H9 (cell line): Measurements from ENCODE around the gene RABL6. TPM values are rescaled to one million over a fixed set of nuclear protein-coding genes. Genes with fewer than 3 reads are reported as not detected.
"Not testable (repeated sequence)": the region's sequence is repeated elsewhere in the genome, so short reads cannot be mapped to it uniquely, and the experiment has no call there.

Experiments
- DNase-seq: peaks from one replicate; pipeline ENCODE4 v3.0.0-alpha.2; 2017
- H2AFZ ChIP-seq: one replicate; pipeline ENCODE4 v1.6.1; 2013; ENCODE audit warnings: mild to moderate bottlenecking, low read length, control low read depth, moderate library complexity
- H2AK5ac ChIP-seq: 2 replicates; pipeline ENCODE4 v1.6.1; 2013; ENCODE audit warnings: low read length, control low read depth, mixed read lengths; ENCODE audit not compliant: insufficient read length
- H2BK120ac ChIP-seq: one replicate; pipeline ENCODE4 v1.6.1; 2013; ENCODE audit warnings: low read depth, mild to moderate bottlenecking, low read length, control low read depth, inconsistent platforms; ENCODE audit not compliant: poor library complexity, severe bottlenecking
- H2BK12ac ChIP-seq: 2 replicates; pipeline ENCODE4 v1.6.1; 2013; ENCODE audit warnings: low read length, control low read depth, mixed read lengths, low read depth; ENCODE audit not compliant: insufficient read length
- H2BK15ac ChIP-seq: 2 replicates; pipeline ENCODE4 v1.6.1; 2013; ENCODE audit warnings: low read depth, low read length, control low read depth
- H2BK20ac ChIP-seq: one replicate; pipeline ENCODE4 v1.6.1; 2013; ENCODE audit warnings: low read depth, mild to moderate bottlenecking, low read length, control low read depth, inconsistent platforms; ENCODE audit not compliant: poor library complexity, severe bottlenecking
- H2BK5ac ChIP-seq: 2 replicates; pipeline ENCODE4 v1.6.1; 2013; ENCODE audit warnings: low read length, control low read depth, mixed read lengths; ENCODE audit not compliant: insufficient read length
- H3K14ac ChIP-seq: 2 replicates; pipeline ENCODE4 v1.6.1; 2013; ENCODE audit warnings: low read length, control low read depth; ENCODE audit not compliant: insufficient read depth
- H3K18ac ChIP-seq: 2 replicates; pipeline ENCODE4 v1.6.1; 2013; ENCODE audit warnings: low read depth, mild to moderate bottlenecking, mixed read lengths, low read length, control low read depth; ENCODE audit not compliant: insufficient read length
- H3K23ac ChIP-seq: 2 replicates; pipeline ENCODE4 v1.6.1; 2013; ENCODE audit warnings: low read length, control low read depth, mixed read lengths, low read depth; ENCODE audit not compliant: insufficient read length
- H3K23me2 ChIP-seq: 2 replicates; pipeline ENCODE4 v1.6.1; 2013; ENCODE audit warnings: low read depth, mild to moderate bottlenecking, mixed read lengths, low read length, control low read depth; ENCODE audit not compliant: insufficient read length, poor library complexity, severe bottlenecking
- H3K27ac ChIP-seq: 2 replicates; pipeline ENCODE4 v1.5.1; 2013; ENCODE audit warnings: low read length, control low read depth, mixed read lengths, low read depth; ENCODE audit not compliant: insufficient read length
- H3K27me3 ChIP-seq: 2 replicates; pipeline ENCODE4 v1.6.1; 2013; ENCODE audit warnings: low read length, control low read depth, inconsistent platforms; ENCODE audit not compliant: insufficient read depth
- H3K4ac ChIP-seq: 2 replicates; pipeline ENCODE4 v1.6.1; 2013; ENCODE audit warnings: low read depth, mild to moderate bottlenecking, control low read depth, inconsistent platforms, low read length, moderate library complexity
- H3K4me1 ChIP-seq: 2 replicates; pipeline ENCODE4 v1.6.1; 2013; ENCODE audit warnings: low read length, control low read depth, inconsistent platforms; ENCODE audit not compliant: insufficient read depth
- H3K4me2 ChIP-seq: 2 replicates; pipeline ENCODE4 v1.6.1; 2013; ENCODE audit warnings: low read length, control low read depth, mixed read lengths; ENCODE audit not compliant: insufficient read length, insufficient read depth
- H3K56ac ChIP-seq: 2 replicates; pipeline ENCODE4 v1.6.1; 2013; ENCODE audit warnings: low read depth, mild to moderate bottlenecking, mixed read lengths, low read length, control low read depth; ENCODE audit not compliant: insufficient read length
- H3K79me1 ChIP-seq: 2 replicates; pipeline ENCODE4 v1.6.1; 2013; ENCODE audit warnings: low read depth, mild to moderate bottlenecking, moderate library complexity, low read length, control low read depth, inconsistent platforms; ENCODE audit not compliant: insufficient read depth, poor library complexity, severe bottlenecking
- H3K79me2 ChIP-seq: 2 replicates; pipeline ENCODE4 v1.6.1; 2013; ENCODE audit warnings: low read length, control low read depth, inconsistent platforms; ENCODE audit not compliant: insufficient read depth
- H3K9ac ChIP-seq: 2 replicates; pipeline ENCODE4 v1.6.1; 2013; ENCODE audit warnings: low read length, control low read depth, mixed read lengths; ENCODE audit not compliant: insufficient read length; ENCODE audit errors: extremely low read depth
- H3K9me3 ChIP-seq: one replicate; pipeline ENCODE4 v1.6.1; 2013; ENCODE audit warnings: low read depth, low read length, inconsistent platforms; ENCODE audit not compliant: control insufficient read depth
- H3T11ph ChIP-seq: one replicate; pipeline ENCODE4 v1.6.1; 2013; ENCODE audit warnings: mild to moderate bottlenecking, low read length, control low read depth, inconsistent platforms
- H4K20me1 ChIP-seq: one replicate; pipeline ENCODE4 v1.6.1; 2013; ENCODE audit not compliant: control insufficient read depth, insufficient read length, insufficient read depth
- H4K5ac ChIP-seq: 2 replicates; pipeline ENCODE4 v1.6.1; 2013; ENCODE audit warnings: low read depth, mild to moderate bottlenecking, mixed read lengths, low read length, control low read depth; ENCODE audit not compliant: insufficient read length
- H4K8ac ChIP-seq: replicated peaks from 2 replicates; pipeline ENCODE4 v1.6.1; 2013; ENCODE audit warnings: low read length, control low read depth, mixed read lengths, low read depth; ENCODE audit not compliant: insufficient read length
- H4K91ac ChIP-seq: 2 replicates; pipeline ENCODE4 v1.6.1; 2013; ENCODE audit warnings: low read depth, mild to moderate bottlenecking, moderate library complexity, mixed read lengths, low read length, control low read depth; ENCODE audit not compliant: insufficient read length
- H3K27ac Mint-ChIP-seq, 3 experiments: 2 replicates in 2 of 3; 3 replicates in 1 of 3; pipeline ENCODE4 v1.8.0; 2020 to 2021; ENCODE audit warnings: mixed read lengths in 3 of 3, mild to moderate bottlenecking in 1 of 3, moderate library complexity in 1 of 3
- H3K27me3 Mint-ChIP-seq: 2 replicates; pipeline ENCODE4 v1.8.0; 2021; ENCODE audit warnings: low read depth, mild to moderate bottlenecking, moderate library complexity, mixed read lengths
- H3K36me3 Mint-ChIP-seq, 3 experiments: 2 replicates in 2 of 3; 3 replicates in 1 of 3; pipeline ENCODE4 v1.8.0; 2020 to 2021; ENCODE audit warnings: low read depth in 3 of 3, mixed read lengths in 3 of 3; ENCODE audit not compliant: insufficient read depth in 1 of 3
- H3K4me1 Mint-ChIP-seq, 2 experiments: 2 replicates each; pipeline ENCODE4 v1.8.0; 2020; ENCODE audit warnings: mixed read lengths in 2 of 2
- H3K4me3 Mint-ChIP-seq, 2 experiments: 2 replicates in 1 of 2; 3 replicates in 1 of 2; pipeline ENCODE4 v1.8.0; 2020 to 2021; ENCODE audit warnings: mild to moderate bottlenecking in 2 of 2, mixed read lengths in 2 of 2, moderate library complexity in 1 of 2
- H3K9me3 Mint-ChIP-seq, 2 experiments: 2 replicates in 1 of 2; 3 replicates in 1 of 2; pipeline ENCODE4 v1.8.0; 2020; ENCODE audit warnings: mild to moderate bottlenecking in 2 of 2, mixed read lengths in 2 of 2, moderate library complexity in 1 of 2
- WGBS: extraction: QIAGEN DNeasy Blood & Tissue Kit; methylation state at CpG from one replicate; pipeline ENCODE4 v1.1.7; 2013; ENCODE audit warnings: missing lambda C conversion rate, low lambda C conversion rate, mixed read lengths; ENCODE audit not compliant: insufficient read length; ENCODE audit errors: extremely low coverage; 5-methylcytosine and 5-hydroxymethylcytosine counted together
- total RNA-seq: library from RNA; stranded (reverse); gene quantifications from 2 replicates; pipeline ENCODE4 v1.2.1, GENCODE V29; 2021
- TF ChIP-seq, protein P1 (sequence below): fragments of 200-600 bp; sonication (generic); conservative IDR thresholded peaks from 3 replicates; pipeline ENCODE4 v1.8.0; 2021; ENCODE audit warnings: antibody characterized with exemption, mild to moderate bottlenecking

Gene RABL6
- total RNA-seq, 1 experiment from 2014 or later = 108 TPM

DNA sequence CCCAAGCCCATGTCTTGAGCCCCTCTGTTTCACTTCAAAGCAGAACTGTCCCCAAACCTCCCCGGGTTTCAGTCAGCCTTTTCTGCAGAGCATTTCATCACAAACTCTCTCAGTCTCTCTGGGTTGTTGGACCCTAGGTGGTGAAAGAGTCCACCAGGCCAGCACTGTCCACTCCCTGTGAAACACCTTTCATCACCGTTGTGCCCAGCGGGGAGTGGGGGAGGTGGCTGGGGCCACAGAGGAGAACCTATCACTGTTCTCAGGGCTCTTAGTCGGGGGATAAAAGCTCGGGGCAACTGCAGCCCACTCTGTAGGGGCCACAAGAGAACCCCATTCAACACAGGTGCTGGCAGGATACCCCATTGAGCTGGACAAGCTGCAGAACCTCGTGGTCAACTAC lies 5.4 kb upstream of the RABL6 start:
- H3K4ac ChIP-seq = no peak overlapping the region
- H3K27me3 ChIP-seq = no peaks in the 10 kb centered on the region; the same call in 1 of the 2 replicates
- no peak overlapping the region for H3K27ac ChIP-seq
- H3K79me2 ChIP-seq = no peaks in the 10 kb centered on the region
- H2BK12ac ChIP-seq = no peak overlapping the region
- no peak overlapping the region for H4K8ac ChIP-seq
- peaks cover 22% of the 10 kb centered on the region for H3K23me2 ChIP-seq
- DNase-seq = no peak
- no peak overlapping the region for H2AFZ ChIP-seq
- no peak overlapping the region for H2BK20ac ChIP-seq
- no peaks in the 10 kb centered on the region; the same call in 1 of the 2 replicates for H3K4me1 ChIP-seq
- H3K4me2 ChIP-seq = no peak overlapping the region
- H3K18ac ChIP-seq = no peak overlapping the region
- no peak overlapping the region for H3K4me3 Mint-ChIP-seq
- no peak overlapping the region for H3K14ac ChIP-seq
- TF ChIP-seq, protein P1, sequence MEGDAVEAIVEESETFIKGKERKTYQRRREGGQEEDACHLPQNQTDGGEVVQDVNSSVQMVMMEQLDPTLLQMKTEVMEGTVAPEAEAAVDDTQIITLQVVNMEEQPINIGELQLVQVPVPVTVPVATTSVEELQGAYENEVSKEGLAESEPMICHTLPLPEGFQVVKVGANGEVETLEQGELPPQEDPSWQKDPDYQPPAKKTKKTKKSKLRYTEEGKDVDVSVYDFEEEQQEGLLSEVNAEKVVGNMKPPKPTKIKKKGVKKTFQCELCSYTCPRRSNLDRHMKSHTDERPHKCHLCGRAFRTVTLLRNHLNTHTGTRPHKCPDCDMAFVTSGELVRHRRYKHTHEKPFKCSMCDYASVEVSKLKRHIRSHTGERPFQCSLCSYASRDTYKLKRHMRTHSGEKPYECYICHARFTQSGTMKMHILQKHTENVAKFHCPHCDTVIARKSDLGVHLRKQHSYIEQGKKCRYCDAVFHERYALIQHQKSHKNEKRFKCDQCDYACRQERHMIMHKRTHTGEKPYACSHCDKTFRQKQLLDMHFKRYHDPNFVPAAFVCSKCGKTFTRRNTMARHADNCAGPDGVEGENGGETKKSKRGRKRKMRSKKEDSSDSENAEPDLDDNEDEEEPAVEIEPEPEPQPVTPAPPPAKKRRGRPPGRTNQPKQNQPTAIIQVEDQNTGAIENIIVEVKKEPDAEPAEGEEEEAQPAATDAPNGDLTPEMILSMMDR = no peak
- no peak overlapping the region for H3K9ac ChIP-seq
- no peak overlapping the region for H4K91ac ChIP-seq
- H3K23ac ChIP-seq = no peak overlapping the region
- no peak overlapping the region for H3T11ph ChIP-seq
- H4K20me1 ChIP-seq = peaks cover 4% of the 10 kb centered on the region
- H3K27me3 Mint-ChIP-seq = peaks cover 40% of the 10 kb centered on the region
- H4K5ac ChIP-seq = no peak overlapping the region
- no peaks in the 10 kb centered on the region for H3K9me3 ChIP-seq
- no peak overlapping the region for H2BK120ac ChIP-seq
- no peak overlapping the region for H2BK5ac ChIP-seq
- WGBS = no CpG with 5 or more reads among the region's 6 CpGs
- H3K9me3 Mint-ChIP-seq = no peaks in the 10 kb centered on the region
- H2BK15ac ChIP-seq = no peak overlapping the region
- no peak overlapping the region for H3K56ac ChIP-seq
- H3K36me3 Mint-ChIP-seq = peaks cover 9 to 22% (median 15%) of the 10 kb centered on the region in 3 experiments; a peak in 6 of 7 replicates
- peaks cover 10 to 21% of the 10 kb centered on the region in 2 experiments for H3K4me1 Mint-ChIP-seq
- no peak overlapping the region for H2AK5ac ChIP-seq
- no peaks in the 10 kb centered on the region for H3K79me1 ChIP-seq
- H3K27ac Mint-ChIP-seq = no peak overlapping the region

- H3K27ac ChIP-seq, H3T11ph ChIP-seq, H4K5ac ChIP-seq, H2AFZ ChIP-seq, H3K9ac ChIP-seq, H3K79me1 ChIP-seq, DNase-seq, H3K27me3 ChIP-seq, H4K91ac ChIP-seq, H3K56ac ChIP-seq, H3K23ac ChIP-seq, H2BK20ac ChIP-seq, H3K14ac ChIP-seq, H3K9me3 Mint-ChIP-seq, H2BK12ac ChIP-seq, H4K8ac ChIP-seq, H3K4ac ChIP-seq, H3K9me3 ChIP-seq, H2AK5ac ChIP-seq, H3K18ac ChIP-seq, H2BK15ac ChIP-seq, H3K79me2 ChIP-seq, H4K20me1 ChIP-seq, H3K4me1 ChIP-seq, H3K4me2 ChIP-seq, H2BK120ac ChIP-seq, H3K4me3 Mint-ChIP-seq, H3K27ac Mint-ChIP-seq, H2BK5ac ChIP-seq: not testable (repeated sequence)
- no CpG with 5 or more reads among the region's 9 CpGs for WGBS
- Mint-ChIP-seq H3K27me3 (peaks cover 33% of the 10 kb centered on the region), H3K4me1 (peaks cover 10 to 21% of the 10 kb centered on the region in 2 experiments), H3K36me3 (peaks cover 9 to 22% (median 15%) of the 10 kb centered on the region in 3 experiments; a peak in 6 of 7 replicates)
- H3K23me2 ChIP-seq = peaks cover 22% of the 10 kb centered on the region
Measured at GRCh38 chr9:136803009-136803550, 4.7 kb upstream of the RABL6 start.
